Ishikawa (cell line): ENCODE measurements around the gene CDCP2.

Experiments used
- CEBPB ChIP-seq: IDR thresholded peaks from 2 replicates; pipeline ENCODE4 v1.6.1; 2012
- CREB1 ChIP-seq: IDR thresholded peaks from 2 replicates; pipeline ENCODE4 v1.6.1; 2012; ENCODE audit warnings: low read depth
- EGR1 ChIP-seq: IDR thresholded peaks from 2 replicates; pipeline ENCODE4 v1.6.1; 2012
- EP300 ChIP-seq: IDR thresholded peaks from 2 replicates; pipeline ENCODE4 v1.6.1; 2012; ENCODE audit warnings: borderline replicate concordance
- FOXM1 ChIP-seq: IDR thresholded peaks from 2 replicates; pipeline ENCODE4 v1.6.1; 2012; ENCODE audit warnings: low read depth, borderline replicate concordance
- RAD21 ChIP-seq: IDR thresholded peaks from 2 replicates; pipeline ENCODE4 v1.6.1; 2012; ENCODE audit warnings: low read depth
- REST ChIP-seq: IDR thresholded peaks from 2 replicates; pipeline ENCODE4 v1.6.1; 2012; ENCODE audit warnings: low read depth, mild to moderate bottlenecking
- TAF1 ChIP-seq: IDR thresholded peaks from 2 replicates; pipeline ENCODE4 v1.6.1; 2012; ENCODE audit warnings: low read depth, mild to moderate bottlenecking
- TEAD4 ChIP-seq: IDR thresholded peaks from 2 replicates; pipeline ENCODE4 v1.6.1; 2012
- USF1 ChIP-seq: IDR thresholded peaks from 2 replicates; pipeline ENCODE4 v1.6.1; 2012
- YY1 ChIP-seq: IDR thresholded peaks from 2 replicates; pipeline ENCODE4 v1.6.1; 2012; ENCODE audit warnings: low read depth
- ZBTB7A ChIP-seq: IDR thresholded peaks from 2 replicates; pipeline ENCODE4 v1.6.1; 2012; ENCODE audit warnings: low read depth

GRCh38 chr1:54160351-54160750 is 7.6 kb upstream of the CDCP2 start:
- TF ChIP-seq CREB1 (no peak), YY1 (no peak), REST (no peak), EP300 (no peak), TAF1 (no peak), RAD21 (no peak), CEBPB (no peak), FOXM1 (no peak), ZBTB7A (no peak), USF1 (no peak), EGR1 (no peak), TEAD4 (0 out of 2 replicates have a peak, but pooled peaks have one; percentile 18)
